GM19468 (cell line): ENCODE results near the gene CFAP20DC.
"Not testable (repeated sequence)": the region's sequence is repeated elsewhere in the genome, so short reads cannot be mapped to it uniquely, and the experiment has no call there.

Experiments used
- ATAC-seq: cut with Tn5 transposase; IDR thresholded peaks from one replicate; pipeline ENCODE4 v1.9.1; 2021; ENCODE audit warnings: mild to moderate bottlenecking, moderate library complexity, moderate number of reproducible peaks; ENCODE audit not compliant: unreplicated experiment; ENCODE audit errors: extremely low read depth

Gene CFAP20DC

GRCh38 chr3:58829321-58830000 is 220.4 kb downstream of the CFAP20DC start:
- no peak for ATAC-seq

GRCh38 chr3:58824777-58825176 is 225.0 kb downstream of the CFAP20DC start:
- ATAC-seq: no peak

GRCh38 chr3:58824285-58824684 is 225.5 kb downstream of the CFAP20DC start:
- no peak for ATAC-seq

GRCh38 chr3:58806551-58807244 is 243.1 kb downstream of the CFAP20DC start:
- not testable (repeated sequence) for ATAC-seq

- ATAC-seq: no peak
Measured at GRCh38 chr3:58804914-58805313, 244.9 kb downstream of the CFAP20DC start.

GRCh38 chr3:58801541-58801940 is 248.3 kb downstream of the CFAP20DC start:
- no peak for ATAC-seq

GRCh38 chr3:58800940-58801339 is 248.9 kb downstream of the CFAP20DC start:
- no peak for ATAC-seq

GRCh38 chr3:58800032-58800431 is 249.8 kb downstream of the CFAP20DC start:
- no peak for ATAC-seq

- ATAC-seq: no peak
Measured at GRCh38 chr3:58799271-58799670, 250.6 kb downstream of the CFAP20DC start.

- ATAC-seq: no peak
Measured at GRCh38 chr3:58798312-58798711, 251.5 kb downstream of the CFAP20DC start.

GRCh38 chr3:58794750-58795149 is 255.1 kb downstream of the CFAP20DC start:
- ATAC-seq: no peak

GRCh38 chr3:58793938-58794337 is 255.9 kb downstream of the CFAP20DC start:
- no peak for ATAC-seq

- ATAC-seq: no peak
Measured at GRCh38 chr3:58792921-58793451, 256.8 kb downstream of the CFAP20DC start.

- ATAC-seq: no peak
Measured at GRCh38 chr3:58789385-58789784, 260.4 kb downstream of the CFAP20DC start.

- ATAC-seq: no peak
Measured at GRCh38 chr3:58784888-58785287, 264.9 kb downstream of the CFAP20DC start.

- no peak for ATAC-seq
Measured at GRCh38 chr3:58784425-58784824, 265.4 kb downstream of the CFAP20DC start.

GRCh38 chr3:58783845-58784244 is 266.0 kb downstream of the CFAP20DC start:
- no peak for ATAC-seq

- ATAC-seq: no peak
Measured at GRCh38 chr3:58779934-58780333, 269.9 kb downstream of the CFAP20DC start.

- no peak for ATAC-seq
Measured at GRCh38 chr3:58776231-58776630, 273.6 kb downstream of the CFAP20DC start.

- no peak for ATAC-seq
Measured at GRCh38 chr3:58772462-58772861, 277.4 kb downstream of the CFAP20DC start.

- no peak for ATAC-seq
Measured at GRCh38 chr3:58769065-58769464, 280.8 kb downstream of the CFAP20DC start.
